GM18907 (cell line): ENCODE measurements around the gene FRMD4A.

Source experiments
- ATAC-seq: cut with Tn5 transposase; IDR thresholded peaks from one replicate; pipeline ENCODE4 v1.9.1; 2021; ENCODE audit warnings: mild to moderate bottlenecking, moderate library complexity; ENCODE audit not compliant: unreplicated experiment

The FRMD4A gene

GRCh38 chr10:13604357-13605040 lies 726.2 kb downstream of the FRMD4A start:
- no peak for ATAC-seq

GRCh38 chr10:13597909-13598308 lies 732.8 kb downstream of the FRMD4A start:
- ATAC-seq, result no peak

GRCh38 chr10:13594641-13595040 lies 736.1 kb downstream of the FRMD4A start:
- ATAC-seq, result no peak
